SK-N-SH (cell line): ENCODE data around the gene KRT74. TPM values are rescaled to one million over a fixed set of nuclear protein-coding genes. Genes with fewer than 3 reads are reported as not detected.

Source experiments
- CTCF ChIA-PET: fragments of 300-600, 350-600 bp; formaldehyde crosslinking; extraction: SDS; loops from one replicate; lab custom pipeline; 2021; lab: Yijun Ruan, JAX
- POLR2A ChIA-PET: fragments of 350-600 bp; sonication (Branson Sonifier 250); formaldehyde crosslinking; extraction: SDS; loops from one replicate; lab custom pipeline; 2020; ENCODE audit warnings: antibody characterized with exemption, inconsistent platforms; lab: Yijun Ruan, JAX
- DNase-seq: peaks from one replicate; pipeline ENCODE4 v3.0.0; 2012
- H2AFZ ChIP-seq: fragments of 200-600 bp; sonication (generic); 2 replicates; pipeline ENCODE4 v1.8.1; 2016; ENCODE audit warnings: antibody characterized with exemption, mild to moderate bottlenecking, low read depth
- H3F3A ChIP-seq: fragments of 200-600 bp; sonication (generic); replicated peaks from 2 replicates; pipeline ENCODE3; 2016; ENCODE audit warnings: antibody characterized with exemption, mild to moderate bottlenecking; ENCODE audit not compliant: insufficient read depth
- H3K27ac ChIP-seq, 2 experiments: fragments of 200-500 bp in 1 of 2; fragments of 200-600 bp in 1 of 2; sonication (Bioruptor generic) in 1 of 2; sonication (generic), shearing (Covaris generic) in 1 of 2; 2 replicates each; pipeline versions ENCODE4 v1.5.1 to v1.6.1; 2014 to 2016; ENCODE audit warnings: low read depth in 2 of 2, inconsistent platforms in 1 of 2, low read length in 1 of 2, mild to moderate bottlenecking in 1 of 2, mixed read lengths in 1 of 2
- H3K27me3 ChIP-seq: fragments of 200-600 bp; sonication (generic), shearing (Covaris generic); 2 replicates; pipeline ENCODE4 v1.6.1; 2016; ENCODE audit warnings: mixed run types; ENCODE audit not compliant: insufficient read depth
- H3K36me3 ChIP-seq, 2 experiments: fragments of 200-500 bp in 1 of 2; fragments of 200-600 bp in 1 of 2; sonication (Bioruptor generic) in 1 of 2; sonication (generic) in 1 of 2; replicated peaks in 1 of 2; 2 replicates each; pipeline versions ENCODE3 to v1.5.1; 2014 to 2016; ENCODE audit warnings: low read length in 1 of 2, mild to moderate bottlenecking in 1 of 2; ENCODE audit not compliant: insufficient read depth in 2 of 2, control insufficient read depth in 1 of 2
- H3K4me1 ChIP-seq, 2 experiments: fragments of 200-500 bp in 1 of 2; fragments of 200-600 bp in 1 of 2; sonication (Bioruptor generic) in 1 of 2; sonication (generic), shearing (Covaris generic) in 1 of 2; 2 replicates each; pipeline versions ENCODE4 v1.5.1 to v1.6.1; 2014 to 2016; ENCODE audit warnings: low read depth in 1 of 2, low read length in 1 of 2, mixed run types in 1 of 2; ENCODE audit not compliant: insufficient read depth in 2 of 2, control insufficient read depth in 1 of 2
- H3K4me2 ChIP-seq: fragments of 200-600 bp; sonication (generic), shearing (Covaris generic); 2 replicates; pipeline ENCODE4 v1.6.1; 2017; ENCODE audit warnings: mixed run types
- H3K4me3 ChIP-seq, 2 experiments: fragments of 200-500 bp in 1 of 2; fragments of 200-600 bp in 1 of 2; sonication (Bioruptor generic) in 1 of 2; sonication (generic), shearing (Covaris generic) in 1 of 2; 2 replicates each; pipeline versions ENCODE4 v1.5.1 to v1.8.1; 2014 to 2016; ENCODE audit warnings: low read depth in 2 of 2, inconsistent platforms in 1 of 2, low read length in 1 of 2, mild to moderate bottlenecking in 1 of 2, mixed read lengths in 1 of 2, moderate library complexity in 1 of 2
- H3K79me2 ChIP-seq: fragments of 200-600 bp; sonication (generic); 2 replicates; pipeline ENCODE4 v1.8.1; 2017; ENCODE audit warnings: mild to moderate bottlenecking; ENCODE audit not compliant: insufficient read depth
- H3K9ac ChIP-seq: fragments of 200-600 bp; sonication (generic); 2 replicates; pipeline ENCODE4 v1.6.1; 2017; ENCODE audit warnings: mixed run types
- H3K9me2 ChIP-seq: fragments of 200-600 bp; sonication (generic); 2 replicates; pipeline ENCODE4 v1.6.1; 2017; ENCODE audit warnings: mixed run types
- H3K9me3 ChIP-seq: fragments of 200-600 bp; sonication (generic); 2 replicates; pipeline ENCODE4 v1.6.1; 2017; ENCODE audit warnings: mixed run types, mild to moderate bottlenecking, moderate library complexity
- H4K20me1 ChIP-seq: fragments of 200-600 bp; sonication (generic); 2 replicates; pipeline ENCODE4 v1.6.1; 2017; ENCODE audit warnings: mild to moderate bottlenecking, mixed run types; ENCODE audit not compliant: insufficient read depth
- CHD2 ChIP-seq: fragments of 150-350 bp; IDR thresholded peaks from 2 replicates; pipeline ENCODE4 v1.6.1; 2018; ENCODE audit warnings: low read length; ENCODE audit not compliant: partially characterized antibody
- CTCF ChIP-seq: fragments of 200-600 bp; sonication (generic); IDR thresholded peaks from 2 replicates; pipeline ENCODE4 v1.6.1; 2017; ENCODE audit warnings: antibody characterized with exemption, mild to moderate bottlenecking, moderate library complexity
- EP300 ChIP-seq, 2 experiments: IDR thresholded peaks; 2 replicates each; pipeline versions ENCODE4 v1.4.0 to v1.6.1; 2012; ENCODE audit warnings: borderline replicate concordance in 1 of 2, low read depth in 1 of 2, low read length in 1 of 2
- EZH2phosphoT487 ChIP-seq: fragments of 200-600 bp; sonication (generic); IDR thresholded peaks from 2 replicates; pipeline ENCODE4 v1.6.1; 2017; ENCODE audit warnings: low read depth, mixed run types, mild to moderate bottlenecking, antibody characterized with exemption, moderate library complexity, borderline replicate concordance
- FOSL2 ChIP-seq: IDR thresholded peaks from 2 replicates; pipeline ENCODE4 v1.4.0; 2012; ENCODE audit warnings: low read depth, mild to moderate bottlenecking, moderate library complexity, borderline replicate concordance
- FOXJ3 ChIP-seq: sonication (generic); formaldehyde crosslinking; IDR thresholded peaks from 2 replicates; pipeline ENCODE4 v1.5.1; 2020; ENCODE audit warnings: mild to moderate bottlenecking, missing genetic modification reagents
- FOXM1 ChIP-seq: IDR thresholded peaks from 2 replicates; pipeline ENCODE4 v1.4.0; 2012; ENCODE audit warnings: low read depth, mild to moderate bottlenecking
- IRF3 ChIP-seq: fragments of 150-350 bp; IDR thresholded peaks from 2 replicates; pipeline ENCODE4 v1.6.1; 2016; ENCODE audit warnings: mild to moderate bottlenecking, low read depth, low read length
- JUND ChIP-seq: IDR thresholded peaks from 2 replicates; pipeline ENCODE4 v1.4.0; 2012
- NFIC ChIP-seq: IDR thresholded peaks from 2 replicates; pipeline ENCODE4 v1.4.0; 2012; ENCODE audit warnings: borderline replicate concordance
- RAD21 ChIP-seq: IDR thresholded peaks from 2 replicates; pipeline ENCODE4 v1.6.1; 2012; ENCODE audit warnings: mild to moderate bottlenecking, low read length
- RCOR1 ChIP-seq: fragments of 150-350 bp; IDR thresholded peaks from 2 replicates; pipeline ENCODE4 v1.6.1; 2017; ENCODE audit warnings: antibody characterized with exemption, low read length
- SIN3A ChIP-seq: IDR thresholded peaks from 2 replicates; pipeline ENCODE4 v1.6.1; 2012; ENCODE audit warnings: low read depth, mild to moderate bottlenecking, low read length, moderate library complexity, borderline replicate concordance
- SMC3 ChIP-seq: IDR thresholded peaks from 2 replicates; pipeline ENCODE4 v1.6.1; 2012; ENCODE audit warnings: low read depth, low read length, improper control_type of control experiment
- TAF1 ChIP-seq: IDR thresholded peaks from 2 replicates; pipeline ENCODE4 v1.6.1; 2012; ENCODE audit warnings: low read depth, mild to moderate bottlenecking, low read length, moderate library complexity, borderline replicate concordance
- TCF12 ChIP-seq: IDR thresholded peaks from 2 replicates; pipeline ENCODE4 v1.4.0; 2012
- TEAD4 ChIP-seq: IDR thresholded peaks from 2 replicates; pipeline ENCODE4 v1.4.0; 2012; ENCODE audit warnings: mild to moderate bottlenecking, borderline replicate concordance; ENCODE audit not compliant: insufficient read depth
- USF1 ChIP-seq: IDR thresholded peaks from 2 replicates; pipeline ENCODE4 v1.4.0; 2012; ENCODE audit warnings: low read depth, borderline replicate concordance
- YY1 ChIP-seq: IDR thresholded peaks from 2 replicates; pipeline ENCODE4 v1.4.0; 2012; ENCODE audit warnings: low read depth, mild to moderate bottlenecking
- ZBTB33 ChIP-seq: IDR thresholded peaks from 2 replicates; pipeline ENCODE4 v1.4.0; 2012; ENCODE audit warnings: low read depth, borderline replicate concordance
- WGBS: methylation state at CpG from one replicate; pipeline ENCODE4 v1.1.6; 2017; ENCODE audit warnings: low lambda C conversion rate; 5-methylcytosine and 5-hydroxymethylcytosine counted together
- polyA plus RNA-seq, 3 experiments: library from polyadenylated mRNA; depleted of rRNA; stranded (reverse); fragments of >200 nt; gene quantifications; 2 replicates each; pipeline ENCODE4 v1.2.3, GENCODE V29; 2012

The KRT74 gene
- polyA plus RNA-seq, 1 of the 3 experiments (the other 2 are of a cell fraction), result not detected

- Histone ChIP-seq H3K36me3 (no peaks in the 10 kb centered on the region), H2AFZ (no peak overlapping the region), H3K79me2 (no peaks in the 10 kb centered on the region), H3K4me2 (no peak overlapping the region), H3K4me1 (no peaks in the 10 kb centered on the region), H4K20me1 (no peaks in the 10 kb centered on the region), H3K9me3 (no peaks in the 10 kb centered on the region), H3F3A (no peaks in the 10 kb centered on the region), H3K27ac (no peak overlapping the region), H3K9ac (no peak overlapping the region), H3K27me3 (peaks cover 44% of the 10 kb centered on the region), H3K4me3 (peak overlapping the region in 1 of 2 experiments; percentile 25; a peak in 1 of 4 replicates), H3K9me2 (no peaks in the 10 kb centered on the region)
- TF ChIP-seq SMC3, result peak; percentile 72
- peak; percentile 67 for TF ChIP-seq CTCF
- TF ChIP-seq SIN3A, result no peak
- TF ChIP-seq RAD21, result peak; percentile 77
- no peak for TF ChIP-seq TAF1
- no peak for TF ChIP-seq JUND
- ChIA-PET POLR2A (no interaction called here), CTCF (interaction anchor here (0.6 to 7.6 kb wide), 17 partner anchors 8 to 398 kb away, joined by 3 to 76 read pairs (median 3); partner anchors contain the start of gene KRT74)
- peak; percentile 76 for DNase-seq
- 2% methylated on average over 7 of the region's 7 CpGs for WGBS
Observed at GRCh38 chr12:52582971-52583456, 9.4 kb upstream of the KRT74 start.

GRCh38 chr12:52582486-52582885 is 8.8 kb upstream of the KRT74 start:
- Histone ChIP-seq H3K27ac (no peak overlapping the region), H3K27me3 (peaks cover 39% of the 10 kb centered on the region), H4K20me1 (no peaks in the 10 kb centered on the region), H3K4me1 (no peaks in the 10 kb centered on the region), H3F3A (no peaks in the 10 kb centered on the region), H3K9me3 (no peaks in the 10 kb centered on the region), H3K4me2 (no peak overlapping the region), H3K9ac (no peak overlapping the region), H3K9me2 (no peaks in the 10 kb centered on the region), H3K36me3 (no peaks in the 10 kb centered on the region), H3K4me3 (no peak overlapping the region), H3K79me2 (no peaks in the 10 kb centered on the region), H2AFZ (no peak overlapping the region)
- WGBS, result 33% methylated on average over 1 of the region's 2 CpGs
- ChIA-PET CTCF (interaction anchor here (0.6 to 7.6 kb wide), 14 partner anchors 8 to 398 kb away, joined by 3 to 76 read pairs (median 4); partner anchors contain the start of gene KRT74), POLR2A (no interaction called here)
- no peak for DNase-seq
- TF ChIP-seq JUND (no peak), CHD2 (no peak), FOXM1 (no peak), TCF12 (no peak), USF1 (no peak), FOXJ3 (CRISPR knock-in tag) (no peak), IRF3 (no peak), TEAD4 (no peak), EP300 (IDR thresholded peaks at IDR 0.05; ENCODE audit: borderline replicate concordance in 1 of 2, low read depth in 1 of 2, low read length in 1 of 2) (no peak), YY1 (no peak), ZBTB33 (no peak), FOSL2 (no peak), NFIC (no peak), RCOR1 (no peak), EZH2phosphoT487 (no peak), TAF1 (no peak), CTCF (no peak)
- TF ChIP-seq, all 33 proteins: peak for 0
